PC-9 (cell line): ENCODE measurements around the gene SEMG1.

Experiments
- CTCF ChIP-seq: fragments of 200-600 bp; sonication (generic); conservative IDR thresholded peaks from 2 replicates; pipeline ENCODE4 v1.6.1; 2017; ENCODE audit warnings: mixed run types, antibody characterized with exemption, mild to moderate bottlenecking, moderate library complexity
- EZH2 ChIP-seq: fragments of 200-600 bp; sonication (generic); IDR thresholded peaks from 2 replicates; pipeline ENCODE4 v1.8.0; 2017; ENCODE audit warnings: antibody characterized with exemption, low read depth

GRCh38 chr20:45209924-45210323, 3.1 kb downstream of the SEMG1 start:
- TF ChIP-seq CTCF, result no peak
- TF ChIP-seq EZH2, result no peak
